ENCODE data around the gene KCNQ2.

- TF ChIP-seq CTCF (conservative IDR thresholded peaks at IDR 0.05) (no peak), ZFX (IDR thresholded peaks at IDR 0.05) (no peak)
These were observed 18.0 kb upstream of the KCNQ2 start for GRCh38 chr20:63490416-63490815.
